Liver (tissue), 3 donors: ENCODE measurements around the gene DGKB.

ENCODE experiments used
- ATF3 ChIP-seq: IDR thresholded peaks from 2 replicates; pipeline ENCODE4 v1.6.1; 2016; ENCODE audit warnings: antibody characterized with exemption
- CTCF ChIP-seq: fragments of 150-350 bp; IDR thresholded peaks from 2 replicates; pipeline ENCODE4 v1.5.1; 2017; ENCODE audit warnings: improper control_type of control experiment, low read depth, low read length; ENCODE audit not compliant: missing input control
- EGR1 ChIP-seq, 2 donors: IDR thresholded peaks; 2 replicates each; pipeline ENCODE4 v1.6.1; 2016 to 2018; ENCODE audit warnings: antibody characterized with exemption in 2 of 2, low read depth in 2 of 2
- HNF4G ChIP-seq: IDR thresholded peaks from 2 replicates; pipeline ENCODE4 v1.6.1; 2016; ENCODE audit warnings: antibody characterized with exemption
- JUND ChIP-seq, 2 donors: IDR thresholded peaks; 2 replicates each; pipeline ENCODE4 v1.6.1; 2016; ENCODE audit warnings: antibody characterized with exemption in 2 of 2
- MAX ChIP-seq: IDR thresholded peaks from 2 replicates; pipeline ENCODE4 v1.6.1; 2016; ENCODE audit warnings: antibody characterized with exemption
- NR2F2 ChIP-seq: IDR thresholded peaks from 2 replicates; pipeline ENCODE4 v1.6.1; 2016; ENCODE audit warnings: antibody characterized with exemption
- RAD21 ChIP-seq, 2 donors: IDR thresholded peaks; 2 replicates each; pipeline ENCODE4 v1.6.1; 2016; ENCODE audit warnings: antibody characterized with exemption in 2 of 2, mild to moderate bottlenecking in 2 of 2
- REST ChIP-seq: IDR thresholded peaks from 2 replicates; pipeline ENCODE4 v1.6.1; 2016; ENCODE audit warnings: antibody characterized with exemption, mild to moderate bottlenecking
- RXRA ChIP-seq, 2 donors: IDR thresholded peaks; 2 replicates each; pipeline ENCODE4 v1.6.1; 2017 to 2018; ENCODE audit warnings: antibody characterized with exemption in 2 of 2, mild to moderate bottlenecking in 1 of 2
- SP1 ChIP-seq: IDR thresholded peaks from 2 replicates; pipeline ENCODE4 v1.6.1; 2018; ENCODE audit warnings: antibody characterized with exemption, mild to moderate bottlenecking
- TAF1 ChIP-seq: conservative IDR thresholded peaks from 2 replicates; pipeline ENCODE4 v1.6.1; 2016; ENCODE audit warnings: antibody characterized with exemption, mild to moderate bottlenecking
- ZBTB33 ChIP-seq: IDR thresholded peaks from 2 replicates; pipeline ENCODE4 v1.6.1; 2016; ENCODE audit warnings: antibody characterized with exemption
- donor health status: healthy.
- donor health status: healthy.

- TF ChIP-seq CTCF (peak; percentile 84), SP1 (no peak), TAF1 (no peak), MAX (no peak), JUND (IDR thresholded peaks at IDR 0.05) (no peak), NR2F2 (no peak), RXRA (IDR thresholded peaks at IDR 0.05) (no peak), HNF4G (no peak), RAD21 (IDR thresholded peaks at IDR 0.05) (peak; percentile 82), ZBTB33 (no peak), EGR1 (IDR thresholded peaks at IDR 0.05; ENCODE audit: low read depth in 2 of 2) (no peak), REST (no peak), ATF3 (no peak)
Observed at GRCh38 chr7:14691597-14692203, 210.9 kb downstream of the DGKB start.
